Measurements from ENCODE around the gene HS3ST3A1.

The HS3ST3A1 gene
- 0 to 4.2 (median 0.13) reads per million in 18 experiments for total RNA-seq

DNA sequence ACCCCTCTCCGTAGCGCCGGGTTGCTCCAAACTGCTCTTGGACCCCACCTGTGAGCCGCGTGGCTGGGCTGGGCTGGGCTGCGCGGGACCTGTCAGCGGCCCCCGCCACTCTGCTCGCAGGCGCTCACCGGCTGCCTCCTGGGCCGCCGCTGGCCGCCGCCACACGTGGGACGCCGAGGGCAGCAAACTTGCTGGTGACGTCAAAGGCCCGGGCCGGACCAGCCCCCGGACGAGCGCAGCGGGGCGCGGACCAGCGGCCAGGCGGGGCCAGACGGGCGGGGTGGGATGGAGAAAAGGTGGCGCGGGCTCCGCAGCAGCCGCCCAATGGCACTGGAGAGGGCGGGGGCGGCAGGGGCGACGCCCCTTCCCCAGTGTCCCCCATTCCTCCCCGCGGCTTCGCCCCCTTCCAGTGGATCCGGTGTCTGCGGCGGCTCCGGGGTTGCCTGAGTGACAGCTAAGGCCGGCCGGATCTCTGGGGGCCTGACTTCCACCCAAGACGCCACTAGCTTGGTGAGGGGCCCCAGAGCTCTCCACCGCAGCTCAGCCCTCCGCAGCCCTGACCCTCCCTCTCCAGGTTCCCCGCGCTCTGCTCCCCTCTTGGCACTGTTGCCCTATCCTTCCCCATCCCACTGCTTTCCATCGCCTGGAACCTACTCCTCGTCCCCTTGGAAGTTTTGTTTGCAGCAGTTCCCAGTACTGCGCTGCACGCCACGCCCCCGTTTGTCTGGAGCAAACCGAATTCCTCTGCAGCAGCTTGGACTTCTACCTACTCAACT lies at the start of gene HS3ST3A1:
Gene HS3ST3A1, minus strand, starts transcription at position 154 of the 776 bp plus-strand sequence. CDS start 800 bp downstream, outside the sequence.
- DNase-seq = no peak

GRCh38 chr17:13650096-13650675 lies 48.5 kb upstream of the HS3ST3A1 start:
- no peak for DNase-seq

DNA sequence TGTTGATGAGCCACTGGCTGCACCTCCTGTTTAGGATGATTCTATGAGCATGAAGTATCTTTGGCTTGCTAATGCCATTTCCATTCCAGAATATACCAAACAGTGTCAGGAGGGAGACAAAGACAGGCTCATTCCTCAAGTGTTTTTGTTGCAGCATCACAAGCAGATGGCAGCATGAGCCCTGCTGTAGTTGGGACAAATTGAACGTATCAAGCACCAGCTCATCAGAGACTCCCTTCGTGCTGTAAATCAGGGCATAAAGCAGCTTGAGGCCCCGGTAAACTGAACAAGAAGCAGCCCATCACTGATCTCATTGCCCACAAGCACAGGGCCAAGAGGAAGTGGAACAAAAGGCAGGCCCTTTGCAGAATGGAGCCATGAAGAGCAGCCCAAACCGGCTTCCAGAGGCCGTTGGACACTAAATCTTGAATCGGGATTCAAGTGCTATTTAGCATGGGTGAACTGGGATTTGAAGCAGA lies 45.9 kb upstream of the HS3ST3A1 start:
- DNase-seq = no peak

DNA sequence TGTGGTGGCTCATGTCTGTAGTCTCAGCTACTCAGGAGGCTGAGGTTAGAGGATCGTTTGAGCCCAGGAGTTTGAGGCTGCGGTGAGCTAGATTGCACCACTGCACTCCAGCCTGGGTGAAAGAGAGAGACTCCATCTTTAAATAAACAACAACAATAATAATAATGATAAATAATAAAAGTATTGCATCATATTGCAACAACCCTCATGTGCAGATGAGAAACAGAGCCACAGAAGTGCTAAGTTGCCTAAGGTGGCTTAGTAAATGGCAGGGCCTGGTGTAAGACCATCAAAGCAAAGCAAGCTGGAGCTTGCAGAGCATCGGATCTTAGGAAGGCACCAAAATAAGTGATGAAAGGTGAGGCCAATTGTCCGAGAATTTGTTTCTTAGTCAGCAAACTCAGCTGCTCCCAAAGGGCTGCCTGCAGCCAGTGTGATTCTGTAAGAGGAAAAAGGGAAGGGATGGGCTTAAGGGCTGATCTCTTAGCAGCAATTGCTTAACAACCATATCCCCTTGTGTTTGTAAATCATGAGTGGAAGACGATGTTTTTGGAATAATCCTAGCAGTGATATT lies 45.3 kb upstream of the HS3ST3A1 start:
- no peak for DNase-seq

GRCh38 chr17:13646411-13646810 lies 44.7 kb upstream of the HS3ST3A1 start:
- DNase-seq = no peak

DNA sequence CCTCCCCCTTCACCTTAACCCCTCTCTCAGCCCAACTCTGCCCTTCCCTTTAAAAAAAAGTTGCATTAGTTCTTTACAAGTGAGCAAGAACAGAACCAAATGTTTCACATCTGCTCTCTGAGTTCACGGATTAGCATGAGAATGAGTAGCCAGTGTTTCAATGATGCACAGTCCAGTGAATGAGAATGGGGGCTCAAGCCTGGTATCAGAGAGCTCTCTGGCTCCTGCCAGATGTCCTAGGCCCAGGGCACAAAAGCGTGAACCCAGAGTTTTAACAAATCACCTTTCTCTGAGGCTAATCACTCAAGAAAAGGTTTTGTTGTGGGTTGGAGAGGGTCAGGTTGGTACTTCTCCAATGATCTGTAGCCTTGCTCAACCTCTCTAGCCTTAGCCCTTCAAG lies 41.5 kb upstream of the HS3ST3A1 start:
- DNase-seq = no peak

DNA sequence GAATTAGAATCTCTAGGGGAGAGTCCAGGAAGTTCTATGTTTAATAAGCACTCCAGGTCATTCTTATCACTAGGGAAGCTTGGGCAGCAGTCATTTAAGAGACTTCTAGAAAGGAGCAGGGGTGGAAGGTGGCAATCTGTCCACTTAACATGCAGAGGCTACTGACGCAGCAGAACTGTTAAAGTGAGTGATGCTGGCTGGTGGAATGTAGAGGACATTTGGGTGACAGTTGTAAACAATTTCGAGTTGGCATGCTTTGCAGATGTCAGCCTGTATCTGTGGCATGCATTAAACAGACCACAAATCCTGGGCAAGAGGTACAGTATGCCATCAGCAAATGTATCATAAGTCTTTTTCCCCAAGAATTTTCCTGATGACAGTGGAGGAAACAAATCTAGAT lies 40.5 kb upstream of the HS3ST3A1 start:
- DNase-seq = no peak

GRCh38 chr17:13640551-13640950 lies 38.8 kb upstream of the HS3ST3A1 start:
- no peak for DNase-seq

DNA sequence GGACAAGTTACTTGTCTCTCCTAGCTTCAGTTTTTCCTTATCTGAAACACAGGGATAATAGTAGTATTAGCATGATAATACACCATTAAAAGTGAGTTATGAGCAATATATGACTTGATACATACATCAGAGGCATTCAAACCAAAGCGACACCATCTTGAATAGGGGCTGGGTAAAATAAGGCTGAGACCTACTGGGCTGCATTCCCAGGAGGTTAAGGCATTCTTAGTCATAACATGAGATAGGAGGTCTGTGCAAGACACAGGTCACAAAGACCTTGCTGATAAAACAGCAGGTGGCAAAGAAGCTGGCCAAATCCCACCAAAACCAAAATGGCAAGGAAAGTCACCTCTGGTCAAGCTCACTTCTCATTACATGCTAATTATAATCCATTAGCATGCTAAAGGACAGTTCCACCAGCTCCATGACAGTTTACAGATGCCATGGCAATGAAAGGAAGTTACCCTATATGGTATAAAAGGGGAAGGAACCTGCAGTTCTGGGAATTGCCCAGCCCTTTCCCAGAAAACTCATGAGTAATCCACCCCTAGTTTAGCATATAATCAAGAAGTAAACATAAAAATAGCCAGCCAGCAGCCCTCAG lies 37.2 kb upstream of the HS3ST3A1 start:
- peak; percentile 80 to 83 for DNase-seq

GRCh38 chr17:13636951-13637350 lies 35.2 kb upstream of the HS3ST3A1 start:
- no peak for DNase-seq

- peak; percentile 40 to 58 for DNase-seq
These were observed 34.2 kb upstream of the HS3ST3A1 start for GRCh38 chr17:13635951-13636350.

GRCh38 chr17:13634021-13634420 lies 32.3 kb upstream of the HS3ST3A1 start:
- DNase-seq = no peak

GRCh38 chr17:13631529-13631928 lies 29.8 kb upstream of the HS3ST3A1 start:
- no peak for DNase-seq

DNA sequence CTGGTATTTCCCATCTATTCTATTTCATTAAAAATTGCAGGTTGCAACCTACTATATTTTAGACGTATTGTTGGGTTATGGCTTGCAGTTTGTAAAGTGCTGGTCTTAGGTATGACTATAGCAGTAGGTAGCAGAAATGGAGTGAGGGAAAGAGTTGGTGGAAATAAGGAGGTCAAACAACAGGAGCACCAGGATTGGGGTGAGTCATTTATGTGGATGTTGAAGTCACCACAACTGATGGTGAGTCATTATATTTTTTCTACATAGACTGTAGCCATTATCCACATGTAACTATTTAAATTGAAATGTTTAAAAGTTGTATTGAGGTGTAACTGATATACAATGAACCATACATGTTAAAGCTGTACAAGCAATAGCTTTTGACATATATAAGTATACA lies 25.0 kb upstream of the HS3ST3A1 start:
- DNase-seq = no peak

DNA sequence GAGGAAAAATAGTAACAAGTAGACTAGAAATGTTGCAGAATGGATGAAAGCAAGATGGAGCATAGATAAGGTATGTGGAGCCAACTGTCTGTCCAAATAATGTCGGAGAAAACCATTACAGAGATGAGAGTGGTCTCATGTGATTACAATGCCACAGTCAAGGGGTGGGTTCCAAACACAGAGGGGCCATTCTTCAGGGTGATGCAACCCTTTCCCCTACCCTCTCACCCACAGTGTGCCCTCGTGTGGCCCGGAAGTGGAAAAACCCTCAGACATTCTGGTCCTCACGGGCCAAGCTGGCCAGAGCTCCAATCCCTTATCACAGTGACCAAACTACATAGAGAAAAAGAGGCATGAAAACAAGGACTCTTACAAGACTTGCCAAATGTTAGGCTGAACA lies 17.7 kb upstream of the HS3ST3A1 start:
- no peak for DNase-seq

- no peak for DNase-seq
These were observed 14.3 kb upstream of the HS3ST3A1 start for GRCh38 chr17:13616031-13616430.

GRCh38 chr17:13609941-13610340 lies 8.2 kb upstream of the HS3ST3A1 start:
- DNase-seq = no peak

DNA sequence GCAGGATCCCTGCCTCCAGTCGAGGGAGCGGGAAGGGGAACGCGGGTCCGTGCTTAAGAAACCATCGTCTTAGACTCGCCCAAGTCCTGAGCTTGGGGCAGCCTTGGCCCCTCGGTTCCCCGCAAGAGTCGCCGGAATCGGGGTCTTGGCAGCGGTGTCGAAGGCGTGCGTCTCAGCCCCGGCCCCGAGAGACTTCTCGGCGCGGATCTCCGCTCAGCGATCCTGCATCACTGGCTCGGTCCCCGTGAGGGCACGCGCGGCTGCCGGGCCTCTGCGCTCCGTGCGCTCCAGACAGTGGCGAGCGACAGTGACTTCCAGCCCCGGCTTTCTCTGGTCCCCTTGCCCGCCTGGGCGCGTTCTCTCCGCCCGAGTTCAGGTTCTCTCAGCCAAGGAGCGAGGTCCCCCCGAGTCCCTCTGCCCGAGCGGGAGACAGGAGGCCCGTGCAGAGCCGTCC lies 380 bp downstream of the HS3ST3A1 start:
- no peak for DNase-seq

DNA sequence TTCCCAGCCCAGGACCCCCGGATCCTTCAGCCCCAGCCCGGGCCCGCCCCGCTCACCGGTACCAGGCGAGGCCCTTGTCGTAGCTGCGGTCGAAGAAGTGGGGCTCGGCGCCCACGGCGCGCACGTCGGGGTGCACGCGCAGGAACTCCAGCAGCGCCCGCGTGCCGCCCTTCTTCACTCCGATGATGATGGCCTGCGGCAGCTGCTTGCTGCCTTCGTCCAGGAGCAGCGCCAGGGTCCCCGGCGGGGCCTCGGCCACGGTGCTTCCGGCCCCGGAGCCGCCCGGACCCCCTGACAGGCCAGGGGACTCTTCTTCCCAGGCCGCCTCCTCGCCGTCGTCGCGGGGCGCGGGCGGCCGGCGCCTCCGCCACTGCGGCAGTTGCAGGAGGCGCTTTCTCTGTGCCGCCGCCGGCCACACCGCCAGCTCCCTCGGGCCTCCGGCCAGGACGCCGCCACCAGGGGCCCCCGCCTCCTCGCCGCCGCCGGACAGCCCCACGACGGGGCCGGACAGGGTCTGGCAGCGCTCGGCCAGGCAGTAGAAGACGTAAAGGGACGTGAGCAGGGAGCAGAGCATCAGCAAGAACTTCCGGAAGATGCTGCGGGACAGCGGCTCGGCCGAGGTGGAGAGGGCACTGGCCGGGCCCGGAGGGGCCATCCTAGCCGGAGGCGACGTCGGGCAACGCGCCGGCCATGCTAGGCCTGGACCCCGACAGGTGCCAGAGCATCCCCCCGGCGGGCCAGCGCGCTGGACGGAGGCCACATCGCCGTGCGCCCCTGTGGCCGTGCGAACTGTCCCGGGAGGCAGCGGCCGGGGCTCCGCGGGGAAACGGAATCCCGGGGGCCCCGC lies 1.0 kb downstream of the HS3ST3A1 start:
- DNase-seq = no peak

GRCh38 chr17:13599864-13600263 lies 1.9 kb downstream of the HS3ST3A1 start:
- DNase-seq = no peak

DNA sequence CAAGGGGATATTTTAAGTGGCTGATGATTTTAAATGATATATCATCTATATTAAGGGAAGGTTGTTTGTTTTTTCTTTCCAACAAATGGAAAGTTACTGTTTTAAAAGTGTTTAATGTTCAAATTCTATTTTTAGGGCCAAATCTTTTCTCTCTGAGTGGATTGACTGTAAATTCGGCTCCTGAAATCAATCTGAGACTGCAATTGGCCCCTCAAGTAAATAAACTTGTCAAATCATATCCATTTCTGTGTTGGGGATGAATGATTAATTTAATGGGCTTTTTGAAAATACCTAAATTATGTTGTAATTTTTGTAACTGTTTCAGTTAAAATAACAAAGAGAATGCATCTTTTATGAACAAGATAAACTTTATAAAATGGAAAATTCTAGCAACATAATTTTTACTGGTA lies 2.6 kb downstream of the HS3ST3A1 start:
- DNase-seq = no peak
